ENCODE results near the gene FUT7. TPM values are rescaled to one million over a fixed set of nuclear protein-coding genes. Genes with fewer than 3 reads are reported as not detected.

Gene FUT7
- total RNA-seq, 1 donor from 2014 or later = 0.13 TPM

GRCh38 chr9:137000177-137000930 lies 31.5 kb downstream of the FUT7 start:
- H3K36me3 Mint-ChIP-seq (ENCODE audit: unreplicated experiment) = no peaks in the 10 kb centered on the region
- DNase-seq (ENCODE audit: extremely low spot score, unreplicated experiment) = no peak
- no peaks in the 10 kb centered on the region for H3K9me3 Mint-ChIP-seq (ENCODE audit: unreplicated experiment)
- H3K4me3 Mint-ChIP-seq (ENCODE audit: unreplicated experiment) = no peak overlapping the region
- H3K27me3 Mint-ChIP-seq (ENCODE audit: unreplicated experiment) = no peaks in the 10 kb centered on the region
- peaks cover 39% of the 10 kb centered on the region for H3K4me1 Mint-ChIP-seq (ENCODE audit: unreplicated experiment)
- no peak for TF ChIP-seq CTCF (IDR thresholded peaks at IDR 0.05)
- peak overlapping the region; percentile 74 for H3K27ac Mint-ChIP-seq (ENCODE audit: unreplicated experiment)

- no peak overlapping the region for H3K4me3 Mint-ChIP-seq (ENCODE audit: unreplicated experiment)
Observed at GRCh38 chr9:136997830-136998234, 34.1 kb downstream of the FUT7 start.

GRCh38 chr9:136997371-136997770 lies 34.5 kb downstream of the FUT7 start:
- H3K4me3 Mint-ChIP-seq (ENCODE audit: unreplicated experiment) = no peak overlapping the region
- H3K36me3 Mint-ChIP-seq (ENCODE audit: unreplicated experiment) = no peaks in the 10 kb centered on the region
- TF ChIP-seq CTCF (IDR thresholded peaks at IDR 0.05) = no peak
- H3K9me3 Mint-ChIP-seq (ENCODE audit: unreplicated experiment) = no peaks in the 10 kb centered on the region
- no peaks in the 10 kb centered on the region for H3K27me3 Mint-ChIP-seq (ENCODE audit: unreplicated experiment)
- H3K4me1 Mint-ChIP-seq (ENCODE audit: unreplicated experiment) = peaks cover 45% of the 10 kb centered on the region
- DNase-seq (ENCODE audit: extremely low spot score, unreplicated experiment) = no peak
- peak overlapping the region; percentile 59 for H3K27ac Mint-ChIP-seq (ENCODE audit: unreplicated experiment)

More at GRCh38 chr9:136997830-136998234, 34.1 kb downstream of the FUT7 start:
- no peak for DNase-seq (ENCODE audit: extremely low spot score, unreplicated experiment)
- no peaks in the 10 kb centered on the region for H3K36me3 Mint-ChIP-seq (ENCODE audit: unreplicated experiment)
- no peaks in the 10 kb centered on the region for H3K27me3 Mint-ChIP-seq (ENCODE audit: unreplicated experiment)
- peak; percentile 20 for TF ChIP-seq CTCF (IDR thresholded peaks at IDR 0.05)
- H3K4me1 Mint-ChIP-seq (ENCODE audit: unreplicated experiment) = peaks cover 45% of the 10 kb centered on the region
- H3K27ac Mint-ChIP-seq (ENCODE audit: unreplicated experiment) = peak overlapping the region; percentile 59
- no peaks in the 10 kb centered on the region for H3K9me3 Mint-ChIP-seq (ENCODE audit: unreplicated experiment)

DNA sequence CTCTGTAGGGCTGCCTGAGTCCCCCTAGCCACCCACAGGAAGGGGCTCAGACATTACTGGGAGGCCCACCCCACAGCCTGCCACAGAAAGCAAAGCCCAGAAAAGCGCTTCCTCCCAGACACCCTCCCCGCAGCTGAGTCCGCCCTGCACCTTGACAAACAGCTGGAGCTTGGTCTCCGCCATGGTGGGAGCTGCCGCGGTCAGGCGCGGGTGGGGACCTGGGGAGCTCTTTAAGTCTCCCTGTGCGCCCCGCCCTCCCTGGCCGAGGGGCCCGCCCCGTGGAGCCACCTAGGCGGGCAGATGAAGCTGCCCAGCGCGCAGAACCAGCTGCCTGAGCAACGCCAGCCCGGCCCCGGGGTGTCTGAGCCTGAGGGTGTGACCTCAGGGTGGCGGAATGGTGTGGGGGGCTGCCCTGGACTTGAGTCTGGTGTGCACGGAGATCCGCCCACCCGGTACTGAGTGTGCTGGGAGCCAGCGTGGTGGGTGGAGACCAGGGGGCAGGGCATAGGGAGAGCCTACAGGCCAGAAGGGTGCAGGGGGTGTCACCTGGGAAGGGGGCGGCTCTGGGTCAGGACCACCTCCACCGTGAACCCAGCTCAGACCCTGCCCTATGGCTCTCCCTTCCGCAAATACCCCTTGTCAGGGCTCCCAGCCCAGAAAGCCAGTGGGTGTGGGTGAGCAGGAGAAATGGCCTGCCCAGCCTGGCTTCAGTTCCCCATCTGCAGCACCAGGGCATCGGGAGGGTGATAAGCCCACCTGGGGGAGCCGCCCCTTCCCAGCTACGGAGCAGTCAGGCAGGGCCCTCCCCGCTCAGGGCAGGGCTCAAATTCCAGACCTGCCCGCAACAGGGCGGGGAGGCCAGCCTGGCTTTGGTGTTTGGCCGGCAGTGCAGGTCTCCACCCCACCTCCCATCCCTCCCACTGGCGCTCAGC lies 35.3 kb downstream of the FUT7 start, which contains the start of gene CLIC3:
CLIC3 (minus strand) TSS at position 208 of the 932 bp plus-strand sequence; CDS start at position 183, 25 bp downstream.
- Mint-ChIP-seq H3K36me3 (ENCODE audit: unreplicated experiment) (no peaks in the 10 kb centered on the region), H3K4me3 (ENCODE audit: unreplicated experiment) (no peak within 1 kb of the TSS), H3K4me1 (ENCODE audit: unreplicated experiment) (peaks cover 45% of the 10 kb centered on the region), H3K27ac (ENCODE audit: unreplicated experiment) (no peak within 1 kb of the TSS), H3K9me3 (ENCODE audit: unreplicated experiment) (no peaks in the 10 kb centered on the region), H3K27me3 (ENCODE audit: unreplicated experiment) (no peaks in the 10 kb centered on the region)
- no peak for DNase-seq (ENCODE audit: extremely low spot score, unreplicated experiment)
- TF ChIP-seq CTCF (IDR thresholded peaks at IDR 0.05) = no peak
